Stimulated activated CD4-positive, alpha-beta T cell treated with anti-CD3 and anti-CD28 coated beads, Interleukin-12 subunit alpha, Interleukin-12 subunit beta, amount 100 ng/mL, for 4 hours (primary cell): ENCODE data around the gene ST3GAL5.

Source experiments
- DNase-seq: peaks from one replicate; pipeline ENCODE4 v3.0.0-alpha.2; 2020

The ST3GAL5 gene

GRCh38 chr2:85828725-85829124, 60.1 kb downstream of the ST3GAL5 start:
- no peak for DNase-seq

GRCh38 chr2:85827879-85828569, 60.8 kb downstream of the ST3GAL5 start:
- no peak for DNase-seq

- peak; percentile 79 for DNase-seq
Measured at GRCh38 chr2:85826990-85827878, 61.6 kb downstream of the ST3GAL5 start.

- no peak for DNase-seq
Measured at GRCh38 chr2:85823951-85824350, 64.8 kb downstream of the ST3GAL5 start.

GRCh38 chr2:85822766-85823165, 66.0 kb downstream of the ST3GAL5 start:
- no peak for DNase-seq

- DNase-seq: no peak
Measured at GRCh38 chr2:85819811-85820510, 68.8 kb downstream of the ST3GAL5 start.

- DNase-seq: no peak
Measured at GRCh38 chr2:85814802-85815550, 73.8 kb downstream of the ST3GAL5 start.

- peak; percentile 78 for DNase-seq
Measured at GRCh38 chr2:85813982-85814801, 74.6 kb downstream of the ST3GAL5 start.

- DNase-seq: no peak
Measured at GRCh38 chr2:85813211-85813981, 75.4 kb downstream of the ST3GAL5 start.

GRCh38 chr2:85812094-85812735, 76.6 kb downstream of the ST3GAL5 start:
- DNase-seq: no peak

- DNase-seq: no peak
Measured at GRCh38 chr2:85811180-85812093, 77.4 kb downstream of the ST3GAL5 start.

GRCh38 chr2:85810371-85811179, 78.2 kb downstream of the ST3GAL5 start:
- no peak for DNase-seq

- DNase-seq: no peak
Measured at GRCh38 chr2:85807756-85808155, 81.0 kb downstream of the ST3GAL5 start.

- DNase-seq: no peak
Measured at GRCh38 chr2:85806358-85807118, 82.3 kb downstream of the ST3GAL5 start.

GRCh38 chr2:85804583-85804982, 84.2 kb downstream of the ST3GAL5 start:
- no peak for DNase-seq

GRCh38 chr2:85803704-85804425, 84.9 kb downstream of the ST3GAL5 start:
- no peak for DNase-seq
